ENCODE data around the gene CLEC10A. TPM values are rescaled to one million over a fixed set of nuclear protein-coding genes. Genes with fewer than 3 reads are reported as not detected.
"Not testable (repeated sequence)": the region's sequence is repeated elsewhere in the genome, so short reads cannot be mapped to it uniquely, and the experiment has no call there.

The CLEC10A gene
- total RNA-seq, 2 experiments from 2014 or later, result 0.45 to 0.64 TPM

DNA sequence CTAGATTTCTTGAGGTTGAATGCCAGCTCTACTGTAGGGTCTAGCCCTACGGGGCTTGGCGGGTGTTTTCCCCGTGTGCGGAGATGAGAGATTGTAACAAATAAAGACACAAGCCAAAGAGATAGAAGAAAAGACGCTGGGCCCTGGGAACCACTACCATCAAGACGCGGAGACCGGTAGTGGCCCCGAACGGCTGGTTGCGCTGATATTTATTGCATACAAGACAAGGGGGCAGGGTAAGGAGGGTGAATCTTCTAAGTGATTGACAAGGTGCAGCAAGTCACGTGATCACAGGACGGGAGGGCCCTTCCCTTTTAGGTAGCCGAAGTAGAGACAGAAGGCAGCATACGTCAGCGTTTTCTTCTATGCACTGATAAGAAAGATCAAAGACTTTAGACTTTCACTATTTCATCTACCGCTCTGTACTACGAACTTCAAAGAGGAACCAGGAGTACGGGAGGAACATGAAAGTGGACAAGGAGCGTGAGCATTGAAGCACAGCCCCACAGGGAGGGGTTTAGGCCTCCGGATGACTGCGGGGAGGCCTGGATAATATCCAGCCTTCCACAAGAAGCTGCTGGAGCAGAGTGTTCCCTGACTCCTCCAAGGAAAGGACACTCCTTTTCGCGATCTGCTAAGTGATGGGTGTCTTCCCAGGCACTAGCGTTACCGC lies 33.2 kb downstream of the CLEC10A start:
- POLR2A ChIA-PET, result interaction anchor here (0.5 to 3.0 kb wide), 5 partner anchors 11 to 382 kb away, joined by 4 to 21 read pairs (median 6); partner anchors contain the start of gene SLC16A13
- Mint-ChIP-seq H3K4me3 (peak overlapping the region; percentile 71), H3K4me1 (peaks cover 23% of the 10 kb centered on the region), H3K27ac (peak overlapping the region; percentile 81), H3K27me3 (peaks cover 12% of the 10 kb centered on the region)
- DNase-seq (peak; percentile 63), ATAC-seq (ENCODE audit: low read depth) (peak; percentile 32)
- H3K9me3 Mint-ChIP-seq, H3K36me3 Mint-ChIP-seq: not testable (repeated sequence)

DNA sequence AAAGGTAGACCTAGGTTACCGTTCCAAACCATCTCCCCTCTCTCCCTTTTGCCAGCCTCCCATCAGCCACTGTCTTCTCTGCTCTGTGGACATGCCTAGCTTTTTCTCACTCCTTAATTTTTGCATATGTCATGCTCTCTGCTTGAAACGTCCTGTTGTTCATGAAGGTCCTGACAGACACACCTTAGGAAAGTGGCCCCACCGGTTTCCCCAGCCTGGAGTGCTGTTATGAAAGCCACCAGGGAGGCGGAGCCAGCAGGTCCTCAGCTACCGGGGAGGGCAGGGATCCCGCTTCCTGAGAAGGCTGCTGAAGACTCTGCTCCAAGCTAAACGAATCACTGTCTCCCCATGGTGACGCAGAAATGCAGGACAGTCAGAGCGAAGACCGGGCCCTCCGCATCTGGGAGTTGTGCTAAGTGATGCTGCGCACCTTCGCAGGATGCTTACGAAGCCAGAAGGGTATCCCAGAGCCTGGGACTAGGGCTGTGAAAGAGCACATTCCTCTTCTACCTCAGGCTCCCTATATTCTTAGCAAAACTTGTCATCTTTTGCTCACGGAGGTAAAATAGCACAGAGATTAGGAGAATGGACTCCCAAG lies 33.8 kb downstream of the CLEC10A start:
- POLR2A ChIA-PET, result interaction anchor here (0.5 to 3.0 kb wide), 9 partner anchors 11 to 538 kb away, joined by 3 to 21 read pairs (median 4); partner anchors contain the start of genes DVL2, MPDU1 and SLC16A13
- H3K27ac Mint-ChIP-seq, result peak overlapping the region; percentile 81
- H3K36me3 Mint-ChIP-seq, result no peaks in the 10 kb centered on the region
- H3K27me3 Mint-ChIP-seq, result peaks cover 12% of the 10 kb centered on the region
- DNase-seq (peak; percentile 63), ATAC-seq (ENCODE audit: low read depth) (peak; percentile 26)
- peaks cover 23% of the 10 kb centered on the region for H3K4me1 Mint-ChIP-seq
- peak overlapping the region; percentile 71 for H3K4me3 Mint-ChIP-seq
- H3K9me3 Mint-ChIP-seq, result no peaks in the 10 kb centered on the region

DNA sequence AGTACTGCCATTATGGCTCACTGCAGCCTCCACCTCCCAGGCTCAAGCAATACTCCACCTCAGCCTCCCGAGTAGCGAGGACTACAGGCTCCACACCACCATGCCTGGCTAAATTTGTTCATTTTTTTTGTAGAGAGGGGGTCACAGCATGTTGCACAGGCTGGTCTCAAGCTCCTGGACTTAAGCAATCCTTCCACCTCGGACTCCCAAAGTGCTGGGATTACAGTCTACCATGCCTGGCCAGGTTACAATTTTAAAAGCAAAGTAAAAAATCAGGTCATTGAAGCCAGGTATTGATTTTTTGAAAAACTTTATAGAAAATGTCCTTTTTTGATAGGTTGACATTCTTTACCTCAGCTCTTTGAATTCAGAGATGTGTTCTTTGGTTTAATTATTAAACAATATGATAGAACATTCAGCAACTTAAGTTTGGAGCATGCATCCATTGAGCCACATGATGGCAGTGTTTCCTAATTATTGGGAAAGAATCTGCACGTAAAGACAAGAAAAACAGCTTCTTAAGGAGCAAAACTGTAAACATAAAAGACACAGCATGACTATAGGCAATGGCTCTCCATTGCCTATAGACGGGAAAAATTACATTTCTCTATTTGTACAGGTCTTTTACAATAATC lies 34.4 kb downstream of the CLEC10A start:
- no peaks in the 10 kb centered on the region for H3K36me3 Mint-ChIP-seq
- no peak overlapping the region for H3K27ac Mint-ChIP-seq
- no peak for DNase-seq
- peak; percentile 17 for ATAC-seq (ENCODE audit: low read depth)
- H3K9me3 Mint-ChIP-seq, result no peaks in the 10 kb centered on the region
- peaks cover 12% of the 10 kb centered on the region for H3K27me3 Mint-ChIP-seq
- peak overlapping the region; percentile 71 for H3K4me3 Mint-ChIP-seq
- peaks cover 23% of the 10 kb centered on the region for H3K4me1 Mint-ChIP-seq
- POLR2A ChIA-PET, result interaction anchor here (0.8 to 3.0 kb wide), 9 partner anchors 10 to 642 kb away, joined by 3 to 21 read pairs (median 4); partner anchors contain the start of genes DVL2, MPDU1, SLC16A13 and TP53

DNA sequence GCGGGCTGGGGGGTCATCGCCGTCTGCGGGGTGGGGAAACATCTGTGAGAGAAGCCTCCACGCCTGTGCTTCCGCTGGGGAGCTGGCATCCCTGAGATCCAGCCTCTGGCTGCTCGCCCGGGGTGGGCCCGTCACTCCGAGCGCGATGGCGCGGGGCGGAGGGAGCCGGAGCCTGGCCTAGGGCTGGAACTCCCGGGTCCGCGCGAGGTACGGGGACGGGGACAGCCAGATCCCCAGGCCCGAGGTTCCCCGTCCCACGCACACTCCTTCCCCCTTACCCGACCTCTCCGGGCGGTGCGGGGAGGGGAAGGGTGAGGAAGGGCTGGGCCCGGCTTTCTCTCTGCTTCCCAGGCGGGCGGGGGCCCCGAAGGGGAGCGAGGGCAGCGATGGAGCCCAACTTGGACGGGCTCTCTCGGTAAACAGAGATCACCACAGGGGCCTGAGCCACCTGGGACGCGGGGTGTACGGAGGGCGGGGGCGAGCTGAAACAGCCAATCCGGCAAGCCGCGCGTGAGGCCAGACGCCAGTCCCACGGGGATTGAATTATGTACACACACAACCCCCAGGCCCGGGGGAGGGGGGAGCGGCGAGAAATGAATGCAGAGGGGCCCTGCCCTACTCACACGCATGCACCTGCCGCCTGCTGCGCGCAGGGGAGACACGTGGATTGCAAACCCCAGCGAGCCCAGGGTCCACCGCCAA lies 36.4 kb downstream of the CLEC10A start, which contains the start of gene SLC16A11:
Gene SLC16A11 (minus strand): TSS at position 596 of the 702 bp plus-strand sequence. CDS start 579 bp downstream, at position 17.
- peak; percentile 58 for DNase-seq
- Mint-ChIP-seq H3K9me3 (no peaks in the 10 kb centered on the region), H3K27ac (peak within 1 kb of the TSS; percentile 73), H3K27me3 (peaks cover 12% of the 10 kb centered on the region), H3K4me1 (peaks cover 32% of the 10 kb centered on the region), H3K36me3 (no peaks in the 10 kb centered on the region), H3K4me3 (peak within 1 kb of the TSS; percentile 81)
- POLR2A ChIA-PET, result no interaction called here
- ATAC-seq (ENCODE audit: low read depth), result peak; percentile 11

DNA sequence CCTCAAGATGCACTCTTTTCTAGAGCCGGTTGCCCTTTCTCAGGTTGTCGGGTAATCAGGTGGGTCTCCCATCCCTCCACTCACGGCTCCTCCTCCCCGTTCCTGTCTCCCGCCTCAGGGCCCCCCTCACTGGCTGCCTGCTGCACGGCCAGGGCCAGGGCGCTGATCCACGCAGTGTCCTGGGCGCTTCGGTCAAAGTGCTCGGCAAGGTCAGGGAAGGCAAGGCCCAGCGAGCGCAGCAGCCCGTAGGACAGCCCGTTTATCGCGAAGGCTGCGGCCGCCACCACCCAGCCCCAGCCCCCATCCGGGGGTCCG lies 36.9 kb downstream of the CLEC10A start:
- DNase-seq (no peak), ATAC-seq (ENCODE audit: low read depth) (peak; percentile 13)
- peaks cover 12% of the 10 kb centered on the region for H3K27me3 Mint-ChIP-seq
- peak overlapping the region; percentile 73 for H3K27ac Mint-ChIP-seq
- H3K4me3 Mint-ChIP-seq, result peak overlapping the region; percentile 81
- POLR2A ChIA-PET, result interaction anchor here (0.5 to 2.8 kb wide), 3 partner anchors 28 to 254 kb away, joined by 3 to 12 read pairs (median 4); a partner anchor contains a TSS
- H3K4me1 Mint-ChIP-seq, result peaks cover 36% of the 10 kb centered on the region
- H3K36me3 Mint-ChIP-seq, result no peaks in the 10 kb centered on the region
- H3K9me3 Mint-ChIP-seq, result no peaks in the 10 kb centered on the region

DNA sequence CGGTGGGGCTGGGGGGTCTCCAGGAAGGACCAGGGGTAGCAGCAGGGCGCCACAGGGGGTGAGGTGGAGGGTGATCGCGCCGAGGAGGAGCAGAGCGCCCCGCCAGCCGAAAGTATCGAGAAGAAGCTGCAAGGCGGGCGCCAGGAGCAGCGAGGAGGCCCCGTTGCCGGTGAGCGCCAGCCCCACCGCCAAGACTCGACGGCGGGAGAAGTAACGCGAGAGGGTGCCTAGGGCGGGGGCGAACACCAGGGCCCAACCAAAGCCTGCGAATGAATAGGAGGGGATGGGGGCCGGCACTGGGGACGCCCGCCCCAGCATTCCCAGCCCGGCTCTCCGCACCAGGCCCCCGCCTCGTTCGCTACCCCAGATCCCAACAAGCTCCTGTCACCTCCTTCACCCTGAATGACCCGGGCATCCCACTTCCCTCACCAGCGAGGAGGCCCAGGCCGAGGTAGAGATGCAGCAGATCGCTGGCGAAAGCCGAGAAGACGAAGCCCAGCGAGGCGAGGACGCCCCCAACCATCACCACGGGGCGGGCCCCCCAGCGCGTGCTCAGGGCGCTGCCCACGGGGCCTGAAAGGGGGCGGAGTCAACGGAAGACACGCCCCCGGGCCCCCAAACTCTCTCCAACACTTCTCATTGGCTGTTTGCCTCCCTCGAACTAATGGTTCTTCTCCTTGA lies 37.4 kb downstream of the CLEC10A start:
- Mint-ChIP-seq H3K9me3 (no peaks in the 10 kb centered on the region), H3K27ac (peak overlapping the region; percentile 73), H3K4me1 (peaks cover 36% of the 10 kb centered on the region), H3K27me3 (peaks cover 12% of the 10 kb centered on the region), H3K4me3 (peak overlapping the region; percentile 81), H3K36me3 (no peaks in the 10 kb centered on the region)
- POLR2A ChIA-PET, result interaction anchor here (0.5 to 2.8 kb wide), 4 partner anchors 28 to 254 kb away, joined by 3 to 12 read pairs (median 4); a partner anchor contains a TSS
- DNase-seq (peak; percentile 71), ATAC-seq (ENCODE audit: low read depth) (peak; percentile 35)

DNA sequence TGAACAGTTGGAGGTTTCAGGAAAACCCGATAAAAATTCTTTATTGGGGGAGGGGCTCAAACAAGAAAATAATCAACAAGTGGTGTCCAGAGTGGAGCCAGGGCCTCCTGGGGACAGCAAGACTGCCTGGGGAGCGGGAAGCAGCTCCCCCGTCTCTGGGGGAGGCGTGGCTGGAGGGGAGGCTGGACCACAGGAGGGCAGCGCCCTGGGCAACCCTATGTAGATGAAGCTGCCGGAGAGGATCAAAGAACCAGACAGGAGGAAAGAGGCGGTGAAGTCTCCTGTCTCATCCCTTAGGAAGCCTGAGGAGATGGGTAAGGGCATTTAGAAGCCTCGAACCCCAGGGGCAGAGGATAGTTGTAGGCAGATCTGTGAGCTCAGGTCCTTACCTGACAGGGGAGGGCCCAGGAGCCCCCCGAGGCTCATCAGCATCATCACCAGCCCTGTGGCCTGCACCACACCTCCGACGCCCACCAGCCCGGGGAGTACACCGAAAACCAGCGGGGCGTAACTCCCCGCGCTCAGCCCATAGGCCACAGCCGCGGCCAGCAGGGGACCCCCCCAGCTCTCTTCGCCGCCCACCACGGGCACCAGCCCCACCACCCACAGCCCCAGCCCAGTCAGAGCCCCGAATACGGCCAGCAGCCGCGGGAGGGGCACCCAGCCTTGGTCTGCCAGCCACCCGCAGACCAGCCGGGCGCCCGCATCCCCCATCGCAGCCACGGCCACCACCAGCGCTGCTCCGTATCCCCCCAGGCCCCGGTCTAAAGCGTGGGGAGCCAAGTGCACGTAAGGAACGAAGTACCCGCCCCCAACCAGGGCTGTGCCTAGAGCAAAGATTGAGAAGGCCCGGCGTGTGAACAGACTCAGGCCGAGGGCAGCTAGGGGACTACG lies 38.2 kb downstream of the CLEC10A start:
- Mint-ChIP-seq H3K9me3 (no peaks in the 10 kb centered on the region), H3K4me3 (peak overlapping the region; percentile 81), H3K4me1 (peaks cover 34% of the 10 kb centered on the region), H3K27me3 (peaks cover 12% of the 10 kb centered on the region), H3K36me3 (no peaks in the 10 kb centered on the region), H3K27ac (peak overlapping the region; percentile 73)
- peak; percentile 10 for ATAC-seq (ENCODE audit: low read depth)
- POLR2A ChIA-PET, result interaction anchor here (0.6 to 2.8 kb wide), 2 partner anchors 27 to 94 kb away, joined by 3 to 12 read pairs; a partner anchor contains a TSS
- DNase-seq, result no peak

DNA sequence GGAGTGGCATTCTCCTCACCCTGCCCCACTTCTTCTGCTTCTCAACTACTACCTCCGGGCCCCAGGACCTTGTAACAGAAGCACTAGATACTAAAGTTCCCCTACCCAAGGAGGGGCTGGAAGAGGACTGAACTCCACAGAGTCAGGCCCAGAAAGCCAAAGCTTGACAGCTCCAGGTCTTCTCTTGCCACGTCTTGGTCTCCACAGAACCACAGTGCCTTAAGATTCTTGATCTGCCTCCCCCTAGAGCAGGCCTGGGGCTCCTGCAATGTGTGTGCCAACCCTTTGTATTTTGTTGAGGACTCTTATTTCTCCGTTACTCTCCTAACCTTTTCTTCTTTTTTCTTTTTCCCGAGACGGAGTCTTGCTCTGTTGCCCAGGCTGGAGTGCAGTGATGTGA lies 40.2 kb downstream of the CLEC10A start:
- ATAC-seq (ENCODE audit: low read depth) (no peak), DNase-seq (no peak)
- no peak overlapping the region for H3K27ac Mint-ChIP-seq
- H3K9me3 Mint-ChIP-seq, result no peaks in the 10 kb centered on the region
- POLR2A ChIA-PET, result no interaction called here
- peaks cover 2% of the 10 kb centered on the region for H3K36me3 Mint-ChIP-seq
- peaks cover 3% of the 10 kb centered on the region for H3K27me3 Mint-ChIP-seq
- peaks cover 24% of the 10 kb centered on the region for H3K4me1 Mint-ChIP-seq
- H3K4me3 Mint-ChIP-seq, result no peak overlapping the region

DNA sequence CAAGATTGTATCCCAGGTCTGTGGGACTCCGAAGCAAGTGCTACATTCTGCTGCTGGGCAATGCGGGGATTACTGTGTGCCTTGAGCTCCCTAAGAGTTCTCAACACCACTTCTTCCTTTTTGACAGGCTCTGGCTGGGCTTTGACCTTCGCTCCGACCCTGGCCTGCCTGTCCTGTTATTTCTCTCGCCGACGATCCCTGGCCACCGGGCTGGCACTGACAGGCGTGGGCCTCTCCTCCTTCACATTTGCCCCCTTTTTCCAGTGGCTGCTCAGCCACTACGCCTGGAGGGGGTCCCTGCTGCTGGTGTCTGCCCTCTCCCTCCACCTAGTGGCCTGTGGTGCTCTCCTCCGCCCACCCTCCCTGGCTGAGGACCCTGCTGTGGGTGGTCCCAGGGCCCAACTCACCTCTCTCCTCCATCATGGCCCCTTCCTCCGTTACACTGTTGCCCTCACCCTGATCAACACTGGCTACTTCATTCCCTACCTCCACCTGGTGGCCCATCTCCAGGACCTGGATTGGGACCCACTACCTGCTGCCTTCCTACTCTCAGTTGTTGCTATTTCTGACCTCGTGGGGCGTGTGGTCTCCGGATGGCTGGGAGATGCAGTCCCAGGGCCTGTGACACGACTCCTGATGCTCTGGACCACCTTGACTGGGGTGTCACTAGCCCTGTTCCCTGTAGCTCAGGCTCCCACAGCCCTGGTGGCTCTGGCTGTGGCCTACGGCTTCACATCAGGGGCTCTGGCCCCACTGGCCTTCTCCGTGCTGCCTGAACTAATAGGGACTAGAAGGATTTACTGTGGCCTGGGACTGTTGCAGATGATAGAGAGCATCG lies 41.8 kb downstream of the CLEC10A start:
- Mint-ChIP-seq H3K36me3 (peaks cover 2% of the 10 kb centered on the region), H3K4me3 (peak overlapping the region; percentile 51), H3K27me3 (peaks cover 3% of the 10 kb centered on the region), H3K27ac (peak overlapping the region; percentile 52), H3K4me1 (peaks cover 28% of the 10 kb centered on the region), H3K9me3 (no peaks in the 10 kb centered on the region)
- DNase-seq, result no peak
- no peak for ATAC-seq (ENCODE audit: low read depth)
- POLR2A ChIA-PET, result interaction anchor here (1.4 kb wide), 2 partner anchors 11 to 23 kb away, joined by 4 read pairs; a partner anchor contains a TSS

DNA sequence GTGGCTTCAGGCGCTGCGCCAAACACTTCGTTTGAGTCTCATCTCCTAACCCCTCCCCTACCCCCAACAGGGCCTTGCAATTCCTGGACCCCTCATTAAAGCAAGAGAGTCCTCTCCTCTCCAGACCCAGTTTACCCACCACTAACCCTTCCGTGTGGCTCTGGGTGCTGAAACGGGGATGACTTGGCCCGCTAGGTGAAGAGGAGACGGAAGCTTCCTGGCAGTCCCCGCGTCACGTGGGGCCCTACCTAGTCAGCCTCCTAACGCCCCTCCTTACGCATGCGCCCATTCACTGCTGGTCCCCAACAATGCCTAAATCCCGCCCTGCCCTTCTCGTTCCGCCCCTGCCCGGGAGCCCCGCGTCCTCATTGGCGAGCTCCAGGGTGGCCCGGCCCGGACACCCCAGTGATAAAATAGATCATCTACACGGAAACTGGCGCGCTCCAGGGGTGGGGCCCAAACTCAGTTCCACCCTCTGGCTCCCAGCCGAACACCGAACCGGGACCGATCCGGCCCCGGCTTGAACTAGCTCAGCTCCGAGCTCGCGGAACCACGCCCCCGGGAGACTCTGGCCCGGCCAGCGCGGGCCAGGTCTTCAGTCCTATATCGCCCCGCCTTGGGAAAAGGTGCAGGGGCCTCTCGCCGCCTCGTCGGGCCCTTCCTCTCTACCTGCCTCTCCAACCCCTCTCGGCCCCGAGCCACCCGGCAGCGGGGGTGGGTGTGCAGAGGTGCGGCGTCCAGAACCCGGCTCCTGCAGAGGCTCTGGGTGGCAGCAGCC lies 44.3 kb downstream of the CLEC10A start, which contains the start of gene SLC16A13:
Gene SLC16A13 (plus strand): TSS at position 425 of the 778 bp plus-strand sequence. CDS start 368 bp downstream, outside the sequence.
- H3K4me3 Mint-ChIP-seq, result peak within 1 kb of the TSS; percentile 95
- DNase-seq, result peak; percentile 94
- POLR2A ChIA-PET, result interaction anchor here (0.6 to 2.8 kb wide), 23 partner anchors 9 to 1922 kb away, joined by 3 to 57 read pairs (median 4); partner anchors contain the start of genes ACADVL, ACAP1, BCL6B and DLG4
- peak within 1 kb of the TSS; percentile 89 for H3K27ac Mint-ChIP-seq
- H3K9me3 Mint-ChIP-seq, result no peaks in the 10 kb centered on the region
- peak; percentile 93 for ATAC-seq (ENCODE audit: low read depth)
- peaks cover 40% of the 10 kb centered on the region for H3K4me1 Mint-ChIP-seq
- no peaks in the 10 kb centered on the region for H3K27me3 Mint-ChIP-seq
- H3K36me3 Mint-ChIP-seq, result peaks cover 6% of the 10 kb centered on the region
